HepG2 (cell line): Measurements from ENCODE around the gene ICAM5. TPM values are rescaled to one million over a fixed set of nuclear protein-coding genes. Genes with fewer than 3 reads are reported as not detected.

Experiments used
- CENPBD1 ChIP-seq: sonication (generic); formaldehyde crosslinking; IDR thresholded peaks from 2 replicates; pipeline ENCODE4 v1.8.0; 2022; ENCODE audit warnings: missing genetic modification reagents, low read depth, mild to moderate bottlenecking, borderline replicate concordance
- E2F5 ChIP-seq: sonication (generic); formaldehyde crosslinking; conservative IDR thresholded peaks from 2 replicates; pipeline ENCODE4 v1.4.0; 2020; ENCODE audit warnings: missing genetic modification reagents
- ELF1 ChIP-seq: sonication (generic); formaldehyde crosslinking; IDR thresholded peaks from 2 replicates; pipeline ENCODE4 v1.4.0; 2020; ENCODE audit warnings: missing genetic modification reagents
- HBP1 ChIP-seq: IDR thresholded peaks from 2 replicates; pipeline ENCODE4 v1.6.1; 2016; ENCODE audit warnings: low read depth, control low read depth
- HIC2 ChIP-seq: sonication (generic); formaldehyde crosslinking; IDR thresholded peaks from 2 replicates; pipeline ENCODE4 v1.9.0; 2022; ENCODE audit warnings: low read depth, missing genetic modification reagents
- JUNB ChIP-seq: sonication (generic); formaldehyde crosslinking; IDR thresholded peaks from 2 replicates; pipeline ENCODE4 v1.8.0; 2022; ENCODE audit warnings: missing genetic modification reagents, mild to moderate bottlenecking, borderline replicate concordance
- MATR3 ChIP-seq: sonication (generic); formaldehyde crosslinking; IDR thresholded peaks from 2 replicates; pipeline ENCODE4 v1.4.0; 2020; ENCODE audit warnings: missing genetic modification reagents
- MED13 ChIP-seq: sonication (generic); formaldehyde crosslinking; IDR thresholded peaks from 2 replicates; pipeline ENCODE4 v1.5.0; 2020; ENCODE audit warnings: missing genetic modification reagents
- MED8 ChIP-seq: sonication (generic); formaldehyde crosslinking; IDR thresholded peaks from 2 replicates; pipeline ENCODE4 v1.8.1; 2023; ENCODE audit warnings: mild to moderate bottlenecking, missing genetic modification reagents; ENCODE audit not compliant: insufficient replicate concordance
- NFYB ChIP-seq: sonication (generic); formaldehyde crosslinking; IDR thresholded peaks from 2 replicates; pipeline ENCODE4 v1.4.0; 2020; ENCODE audit warnings: missing genetic modification reagents
- RNF2 ChIP-seq: fragments of 450-650 bp; conservative IDR thresholded peaks from 2 replicates; pipeline ENCODE4 v1.6.1; 2016; ENCODE audit warnings: low read depth
- RXRB ChIP-seq: IDR thresholded peaks from 2 replicates; pipeline ENCODE4 v1.6.1; 2016; ENCODE audit warnings: borderline replicate concordance, missing genetic modification reagents, missing compliant biosample characterization
- SMC3 ChIP-seq: IDR thresholded peaks from 2 replicates; pipeline ENCODE4 v1.6.1; 2011; ENCODE audit warnings: low read length, improper control_type of control experiment
- ZNF180 ChIP-seq: sonication (generic); formaldehyde crosslinking; IDR thresholded peaks from 2 replicates; pipeline ENCODE4 v1.4.0; 2020; ENCODE audit warnings: low read depth, missing genetic modification reagents, borderline replicate concordance
- ZNF577 ChIP-seq: sonication (generic); formaldehyde crosslinking; IDR thresholded peaks from 2 replicates; pipeline ENCODE4 v1.4.0; 2020; ENCODE audit warnings: mild to moderate bottlenecking, low read depth, missing genetic modification reagents, borderline replicate concordance
- ZNF609 ChIP-seq: sonication (generic); formaldehyde crosslinking; IDR thresholded peaks from 2 replicates; pipeline ENCODE4 v1.4.0; 2020; ENCODE audit warnings: mild to moderate bottlenecking, missing genetic modification reagents, borderline replicate concordance
- ZNF749 ChIP-seq: sonication (generic); formaldehyde crosslinking; IDR thresholded peaks from 2 replicates; pipeline ENCODE4 v1.8.0; 2022; ENCODE audit warnings: mild to moderate bottlenecking, missing genetic modification reagents, moderate library complexity, borderline replicate concordance
- ZNF816 ChIP-seq: sonication (generic); formaldehyde crosslinking; IDR thresholded peaks from 2 replicates; pipeline ENCODE4 v1.8.0; 2022; ENCODE audit warnings: missing genetic modification reagents, mild to moderate bottlenecking, borderline replicate concordance
- polyA plus RNA-seq, 8 experiments: library from polyadenylated mRNA; depleted of rRNA in 3 of 8; stranded (reverse) in 7 of 8; unstranded in 1 of 8; fragments of >200 nt; fragmentation: Illumina TruSeq in 4 of 8; extraction: Trizol in 4 of 8; gene quantifications; 2 replicates each; pipeline versions ENCODE4 v1.2.1 to v1.2.3, GENCODE V29; 2011 to 2016; ENCODE audit warnings: low read depth in 4 of 8, missing spikeins in 1 of 8, mixed read lengths in 1 of 8; ENCODE audit not compliant: insufficient read depth in 1 of 8
- total RNA-seq, 5 experiments: library from RNA; depleted of rRNA; stranded (reverse); fragments of >200 nt; fragmentation: Illumina TruSeq; extraction: Trizol; gene quantifications; 2 replicates each; pipeline ENCODE4 v1.2.3, GENCODE V29; 2016; ENCODE audit warnings: low read depth in 1 of 5

Gene ICAM5
- total and polyA plus RNA-seq, 2 of the 13 experiments (the other 11 are each of a cell fraction or from before 2014, with no cell fraction given) = 0.46 to 1.6 TPM

- TF ChIP-seq SMC3 (no peak), RXRB (CRISPR knock-in tag) (peak; percentile 92), MED8 (CRISPR knock-in tag) (peak; percentile 66), E2F5 (peak; percentile 76; the same call in 1 of the 2 replicates), ZNF816 (CRISPR knock-in tag) (no peak), ZNF577 (CRISPR knock-in tag) (no peak), ELF1 (CRISPR knock-in tag) (peak; percentile 79), MED13 (CRISPR knock-in tag) (peak; percentile 83), HBP1 (peak; percentile 83), ZNF180 (peak; percentile 13; the same call in 1 of the 2 replicates), MATR3 (CRISPR knock-in tag) (no peak), ZNF749 (peak; percentile 54; the same call in 1 of the 2 replicates), RNF2 (peak; percentile 89), NFYB (CRISPR knock-in tag) (peak; percentile 97), CENPBD1 (CRISPR knock-in tag) (no peak), HIC2 (CRISPR knock-in tag) (no peak), ZNF609 (CRISPR knock-in tag) (no peak), JUNB (peak; percentile 22; the same call in 1 of the 2 replicates)
Observed at GRCh38 chr19:10251792-10252694, 37.7 kb upstream of the ICAM5 start, which contains the start of gene MRPL4 (continued).
